Activated T-cell treated with anti-CD3 and anti-CD28 coated beads for 4 hours (primary cell): Measurements from ENCODE around the gene PITHD1.
"Not testable (repeated sequence)": the region's sequence is repeated elsewhere in the genome, so short reads cannot be mapped to it uniquely, and the experiment has no call there.

ENCODE experiments used
- DNase-seq: peaks from one replicate; pipeline ENCODE4 v3.0.0-alpha.2; 2020

The PITHD1 gene

GRCh38 chr1:23777979-23778814, at the start of gene PITHD1:
TSS of gene PITHD1 (plus strand) at chr1:23778418. CDS start at chr1:23778516, 98 bp downstream.
- DNase-seq = peak; percentile 63

- no peak for DNase-seq
These were observed 45.6 kb upstream of the PITHD1 start for GRCh38 chr1:23732363-23733224.

GRCh38 chr1:23733281-23733680, 44.9 kb upstream of the PITHD1 start:
- not testable (repeated sequence) for DNase-seq

- no peak for DNase-seq
These were observed 41.6 kb upstream of the PITHD1 start for GRCh38 chr1:23736437-23737134.

GRCh38 chr1:23741609-23742008, 36.6 kb upstream of the PITHD1 start:
- no peak for DNase-seq

- DNase-seq = peak; percentile 17
These were observed 35.4 kb upstream of the PITHD1 start for GRCh38 chr1:23742670-23743286.

GRCh38 chr1:23743287-23744152, 34.7 kb upstream of the PITHD1 start, which contains the start of gene ELOA:
TSS of gene ELOA (plus strand) at chr1:23743471. CDS start at chr1:23743504, 33 bp downstream.
- DNase-seq = peak; percentile 58

- DNase-seq = no peak
These were observed 32.7 kb upstream of the PITHD1 start for GRCh38 chr1:23745515-23745914.

GRCh38 chr1:23748016-23748415, 30.2 kb upstream of the PITHD1 start:
- no peak for DNase-seq

- peak; percentile 7 for DNase-seq
These were observed 27.0 kb upstream of the PITHD1 start for GRCh38 chr1:23751050-23751814.

- no peak for DNase-seq
These were observed 26.4 kb upstream of the PITHD1 start for GRCh38 chr1:23751815-23752200.

GRCh38 chr1:23752909-23753308, 25.3 kb upstream of the PITHD1 start:
- DNase-seq = no peak

GRCh38 chr1:23756676-23757075, 21.5 kb upstream of the PITHD1 start:
- no peak for DNase-seq

GRCh38 chr1:23757812-23758211, 20.4 kb upstream of the PITHD1 start:
- no peak for DNase-seq

GRCh38 chr1:23759277-23759676, 18.9 kb upstream of the PITHD1 start:
- DNase-seq = no peak

- no peak for DNase-seq
These were observed 15.1 kb upstream of the PITHD1 start for GRCh38 chr1:23763041-23763577.

GRCh38 chr1:23768733-23769132, 9.5 kb upstream of the PITHD1 start:
- DNase-seq = no peak

GRCh38 chr1:23772049-23772853, 6.0 kb upstream of the PITHD1 start:
- peak; percentile 90 for DNase-seq

- no peak for DNase-seq
These were observed 5.4 kb upstream of the PITHD1 start for GRCh38 chr1:23772854-23773242.
